Measurements from ENCODE around the gene GRK4.

DNA sequence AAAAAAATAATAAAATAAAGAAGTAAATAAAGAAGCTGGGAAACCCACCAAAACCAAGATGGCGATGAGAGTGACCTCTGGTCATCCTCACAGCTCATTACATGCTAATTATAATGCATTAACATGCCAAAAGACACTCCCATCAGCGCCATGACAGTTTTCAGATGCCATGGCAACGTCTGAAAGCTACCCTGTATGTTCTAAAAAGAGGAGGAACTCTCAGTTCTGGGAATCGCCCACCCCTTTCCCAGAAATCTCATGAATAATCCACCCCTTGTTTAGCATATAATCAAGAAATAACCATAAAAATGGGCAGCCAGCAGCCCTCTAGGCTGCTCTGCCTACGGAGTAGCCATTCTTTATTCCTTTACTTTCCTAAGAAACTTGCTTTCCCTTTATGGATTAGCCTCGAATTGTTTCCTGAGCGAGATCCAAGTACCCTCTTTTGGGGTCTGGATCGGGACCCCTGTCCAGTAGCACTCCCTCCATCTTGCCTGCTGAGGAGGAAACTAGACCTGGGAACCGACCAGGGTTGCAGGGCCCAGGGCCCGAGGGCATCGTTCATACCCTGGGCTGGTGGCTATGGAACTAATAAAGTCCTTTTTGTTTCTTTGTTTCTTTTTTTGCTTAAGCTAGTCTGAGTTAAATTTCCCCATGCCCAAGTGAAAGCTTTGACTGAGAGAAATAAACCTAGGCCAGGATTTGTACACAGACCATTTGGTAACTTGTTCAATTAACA lies 80.1 kb downstream of the GRK4 start:
- TF ChIP-seq POLR2AphosphoS5 (IDR thresholded peaks at IDR 0.05): no peak
- TF ChIP-seq, protein P1, sequence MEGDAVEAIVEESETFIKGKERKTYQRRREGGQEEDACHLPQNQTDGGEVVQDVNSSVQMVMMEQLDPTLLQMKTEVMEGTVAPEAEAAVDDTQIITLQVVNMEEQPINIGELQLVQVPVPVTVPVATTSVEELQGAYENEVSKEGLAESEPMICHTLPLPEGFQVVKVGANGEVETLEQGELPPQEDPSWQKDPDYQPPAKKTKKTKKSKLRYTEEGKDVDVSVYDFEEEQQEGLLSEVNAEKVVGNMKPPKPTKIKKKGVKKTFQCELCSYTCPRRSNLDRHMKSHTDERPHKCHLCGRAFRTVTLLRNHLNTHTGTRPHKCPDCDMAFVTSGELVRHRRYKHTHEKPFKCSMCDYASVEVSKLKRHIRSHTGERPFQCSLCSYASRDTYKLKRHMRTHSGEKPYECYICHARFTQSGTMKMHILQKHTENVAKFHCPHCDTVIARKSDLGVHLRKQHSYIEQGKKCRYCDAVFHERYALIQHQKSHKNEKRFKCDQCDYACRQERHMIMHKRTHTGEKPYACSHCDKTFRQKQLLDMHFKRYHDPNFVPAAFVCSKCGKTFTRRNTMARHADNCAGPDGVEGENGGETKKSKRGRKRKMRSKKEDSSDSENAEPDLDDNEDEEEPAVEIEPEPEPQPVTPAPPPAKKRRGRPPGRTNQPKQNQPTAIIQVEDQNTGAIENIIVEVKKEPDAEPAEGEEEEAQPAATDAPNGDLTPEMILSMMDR (IDR thresholded peaks at IDR 0.05): no peak

All from breast epithelium (tissue), 3 donors.